Activated T-helper 1 cell treated with Interleukin-2 at 50 U/mL for 16 hours (primary cell): ENCODE data around the gene MDGA2.
"Not testable (repeated sequence)": the region's sequence is repeated elsewhere in the genome, so short reads cannot be mapped to it uniquely, and the experiment has no call there.

Source experiments
- DNase-seq: peaks from one replicate; pipeline ENCODE4 v3.0.0-alpha.2; 2020; ENCODE audit warnings: low read depth

MDGA2 gene

GRCh38 chr14:47235619-47236018 lies 439.8 kb downstream of the MDGA2 start:
- DNase-seq = no peak

DNA sequence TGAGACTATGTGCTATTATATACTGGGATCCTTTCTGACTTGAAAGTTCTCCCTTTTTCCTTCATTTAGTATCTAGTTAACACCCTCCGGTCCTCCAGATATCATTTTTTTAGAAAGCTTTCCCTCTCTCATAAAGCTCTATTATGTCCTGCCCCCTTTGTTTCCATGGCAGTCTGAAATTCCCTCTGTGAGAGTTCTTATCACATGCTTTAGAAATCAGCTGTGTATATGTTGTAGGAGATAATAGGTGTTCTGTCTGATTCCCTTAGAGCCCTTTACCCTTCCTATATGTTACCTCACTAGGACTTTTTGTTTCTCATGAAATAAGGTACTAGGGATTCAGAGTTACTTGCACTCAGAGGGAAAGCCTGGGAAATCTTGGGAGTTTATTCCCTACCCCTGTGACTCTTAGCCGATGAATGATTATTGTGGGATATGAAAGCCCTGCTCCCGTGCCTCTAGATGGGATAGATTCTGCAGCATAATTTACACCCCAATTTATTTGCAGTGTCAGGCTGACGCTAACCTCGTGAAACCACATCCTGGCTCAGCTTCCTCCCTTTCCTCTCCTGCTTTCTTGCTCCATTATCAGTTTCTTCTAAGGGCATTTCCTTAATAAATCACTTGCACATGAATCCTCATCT lies 448.4 kb downstream of the MDGA2 start:
- DNase-seq = no peak

DNA sequence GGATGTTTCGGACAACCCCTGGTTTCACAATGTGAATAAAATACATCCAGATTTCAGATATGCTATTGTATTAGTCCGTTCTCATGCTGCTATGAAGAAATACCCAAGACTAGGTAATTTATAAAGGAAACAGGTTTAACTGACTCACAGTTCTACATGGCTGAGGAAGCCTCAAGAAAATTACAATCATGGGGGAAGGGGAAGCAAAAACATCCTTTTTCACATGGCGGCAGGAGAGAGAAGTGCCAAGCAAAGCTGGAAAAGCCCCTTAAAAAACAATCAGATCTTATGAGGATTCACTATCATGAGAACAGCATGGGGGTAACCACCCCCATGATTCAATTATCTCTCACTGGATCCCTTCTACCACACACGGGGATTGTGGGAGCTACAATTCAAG lies 451.7 kb downstream of the MDGA2 start:
- no peak for DNase-seq

DNA sequence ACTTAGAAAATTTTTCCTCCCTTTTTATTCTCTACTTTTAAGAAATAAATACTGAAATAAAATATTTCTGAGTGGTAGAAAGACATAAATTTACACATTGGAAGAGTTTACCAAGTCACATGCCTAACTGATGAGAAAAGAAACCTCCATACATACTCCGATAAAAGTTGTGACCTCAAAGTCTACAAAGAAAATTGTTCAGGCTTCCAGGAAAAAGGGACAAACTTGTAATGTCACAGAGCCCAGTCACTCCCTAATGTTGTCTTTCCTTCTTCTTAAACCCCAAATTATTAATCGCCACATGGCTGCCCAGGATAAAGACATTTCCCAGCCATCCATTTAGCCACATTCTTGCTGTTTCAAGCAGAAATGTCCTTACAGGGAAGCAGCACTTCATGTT lies 455.3 kb downstream of the MDGA2 start:
- no peak for DNase-seq

- no peak for DNase-seq
Measured at GRCh38 chr14:47211263-47211662, 464.1 kb downstream of the MDGA2 start.

- no peak for DNase-seq
Measured at GRCh38 chr14:47210099-47210498, 465.3 kb downstream of the MDGA2 start.

- DNase-seq = no peak
Measured at GRCh38 chr14:47208434-47208833, 467.0 kb downstream of the MDGA2 start.

DNA sequence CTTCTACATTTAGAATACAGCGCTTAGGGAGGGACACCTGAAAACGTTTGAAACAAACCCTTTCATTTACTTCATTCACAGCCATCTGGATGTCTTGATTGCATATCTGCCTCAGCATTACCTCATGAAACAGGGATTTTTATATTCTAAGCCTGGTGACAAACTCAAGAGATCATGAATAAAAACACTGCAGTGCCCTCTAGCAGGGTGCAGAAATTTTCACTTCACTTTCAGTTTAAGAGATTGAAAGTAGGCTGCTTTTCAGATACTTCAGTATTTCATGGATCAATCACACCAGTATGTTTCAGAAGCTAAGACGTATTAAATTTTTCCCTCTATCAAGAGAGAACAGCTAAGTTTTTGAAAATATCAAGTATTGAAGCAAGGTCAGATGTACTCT lies 467.8 kb downstream of the MDGA2 start:
- no peak for DNase-seq

- DNase-seq = no peak
Measured at GRCh38 chr14:47200740-47201139, 474.7 kb downstream of the MDGA2 start.

- no peak for DNase-seq
Measured at GRCh38 chr14:47195582-47195981, 479.8 kb downstream of the MDGA2 start.

DNA sequence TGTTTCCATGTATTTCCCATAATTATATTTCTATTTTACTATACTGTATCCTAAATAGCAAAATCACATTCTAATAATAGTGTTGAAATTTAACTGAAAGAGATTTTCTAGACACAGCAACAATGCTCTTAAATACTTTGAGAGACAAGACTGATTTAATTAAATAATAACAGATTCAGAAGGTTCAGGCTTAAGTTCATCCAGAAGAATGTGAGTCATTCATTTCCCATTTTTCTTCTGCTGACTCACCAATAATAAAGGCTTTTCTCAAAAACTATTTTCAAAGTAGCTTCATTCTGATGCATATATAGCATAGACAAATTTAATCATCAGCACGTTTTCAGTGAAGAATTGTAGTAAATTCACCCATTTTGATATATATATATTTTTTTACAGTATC lies 481.4 kb downstream of the MDGA2 start:
- no peak for DNase-seq

- not testable (repeated sequence) for DNase-seq
Measured at GRCh38 chr14:47192203-47192602, 483.2 kb downstream of the MDGA2 start.

- DNase-seq = no peak
Measured at GRCh38 chr14:47191700-47192099, 483.7 kb downstream of the MDGA2 start.

DNA sequence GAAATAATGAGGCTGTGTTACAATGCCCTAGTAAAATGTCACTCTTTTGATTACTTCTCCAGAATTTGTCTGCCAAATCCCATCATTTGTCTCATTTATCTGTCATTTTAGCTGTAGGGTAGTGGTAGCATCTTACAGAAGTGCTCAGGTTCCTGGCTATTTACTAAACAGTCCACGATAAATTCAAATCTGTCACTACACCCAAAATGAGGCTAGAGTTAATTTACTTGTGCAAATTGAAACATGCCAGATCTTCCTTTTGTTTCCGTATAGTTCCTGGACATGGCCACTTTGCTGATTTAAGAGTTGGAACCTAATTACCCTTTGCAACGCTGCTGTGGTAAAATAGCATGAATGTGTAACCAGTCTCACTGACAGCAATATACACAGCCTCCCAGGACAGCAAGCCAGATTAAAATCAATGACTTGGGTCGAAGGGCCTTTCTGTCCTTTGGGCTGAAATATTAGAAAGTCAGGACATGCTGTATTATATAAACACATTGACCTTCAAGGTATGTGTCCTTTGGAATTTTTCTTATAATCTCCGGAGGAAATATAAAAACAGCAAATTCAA lies 485.4 kb downstream of the MDGA2 start:
- no peak for DNase-seq

DNA sequence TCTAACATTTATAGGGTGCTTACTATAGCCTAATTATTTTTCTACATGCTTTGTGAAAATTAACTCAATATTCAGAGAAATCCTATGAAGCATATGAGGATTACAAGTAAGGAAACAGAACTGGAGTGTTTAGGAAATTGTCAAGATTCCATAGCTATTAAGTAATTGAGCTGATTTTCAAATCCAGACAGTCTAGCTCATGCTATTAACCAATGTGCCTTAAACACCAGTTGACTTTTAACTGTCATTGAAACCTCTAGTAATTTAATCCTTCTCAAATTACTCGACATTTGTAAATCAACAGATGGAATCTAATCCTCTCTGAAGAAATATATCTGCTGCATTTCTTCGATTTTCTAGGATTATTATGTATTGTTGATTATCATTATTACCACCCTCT lies 488.9 kb downstream of the MDGA2 start:
- DNase-seq = no peak

DNA sequence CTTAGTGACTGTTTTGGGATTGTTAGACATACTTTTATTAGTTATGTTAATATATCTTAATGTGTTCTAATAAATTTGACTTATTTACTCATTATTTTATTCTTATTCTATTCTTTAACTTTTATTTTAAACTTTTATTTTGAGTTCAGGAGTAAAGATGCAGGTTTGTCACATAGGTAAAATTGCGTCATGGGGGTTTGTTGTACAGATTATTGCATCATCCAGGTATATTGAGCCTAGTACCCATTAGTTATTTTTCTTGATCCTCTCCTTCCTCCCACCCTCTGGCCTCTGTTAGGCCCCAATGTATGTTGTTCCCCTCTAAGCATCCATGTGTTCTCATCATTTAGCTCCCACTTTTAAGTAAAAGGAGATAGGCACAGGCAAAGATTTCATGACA lies 495.5 kb downstream of the MDGA2 start:
- no peak for DNase-seq

GRCh38 chr14:47171896-47172295 lies 503.5 kb downstream of the MDGA2 start:
- DNase-seq = not testable (repeated sequence)

DNA sequence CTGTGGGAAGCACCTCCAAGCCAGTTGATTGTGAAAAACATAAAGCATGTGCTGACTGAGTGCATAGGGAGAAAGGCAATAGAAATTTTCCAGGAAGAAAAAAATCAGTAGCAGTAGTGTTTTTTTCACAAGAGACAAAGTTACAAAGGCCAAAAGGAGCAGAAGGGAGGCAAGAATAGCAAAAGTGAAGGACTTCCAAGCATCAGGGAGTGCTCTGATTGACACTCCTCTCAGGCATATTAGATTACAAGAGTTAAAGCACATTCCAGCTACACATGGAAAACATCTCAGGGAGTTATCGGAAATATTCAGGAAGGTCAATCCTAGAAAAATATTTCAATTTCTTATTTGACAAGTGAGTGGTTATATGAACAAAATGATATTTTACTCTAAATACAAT lies 508.0 kb downstream of the MDGA2 start:
- no peak for DNase-seq

DNA sequence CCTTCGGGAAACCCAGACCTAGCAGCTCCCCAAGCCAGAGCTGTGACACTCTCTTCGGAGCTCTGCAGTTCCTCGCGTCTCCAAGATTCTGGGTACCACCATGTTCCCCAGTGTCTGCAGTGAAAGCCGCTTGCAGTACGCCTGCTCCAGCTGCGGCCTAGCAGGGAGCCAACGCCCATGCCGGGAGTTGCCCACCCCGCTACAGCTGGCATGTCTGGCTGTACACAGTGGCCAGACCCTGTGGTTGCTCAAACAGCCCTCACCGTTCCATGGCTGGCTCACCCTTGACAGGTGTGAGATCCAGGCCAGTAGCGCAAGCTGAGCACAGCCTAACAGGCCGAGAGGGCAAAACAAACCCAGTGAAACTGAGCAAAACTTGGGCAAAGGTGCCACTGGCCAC lies 520.0 kb downstream of the MDGA2 start:
- DNase-seq = no peak

DNA sequence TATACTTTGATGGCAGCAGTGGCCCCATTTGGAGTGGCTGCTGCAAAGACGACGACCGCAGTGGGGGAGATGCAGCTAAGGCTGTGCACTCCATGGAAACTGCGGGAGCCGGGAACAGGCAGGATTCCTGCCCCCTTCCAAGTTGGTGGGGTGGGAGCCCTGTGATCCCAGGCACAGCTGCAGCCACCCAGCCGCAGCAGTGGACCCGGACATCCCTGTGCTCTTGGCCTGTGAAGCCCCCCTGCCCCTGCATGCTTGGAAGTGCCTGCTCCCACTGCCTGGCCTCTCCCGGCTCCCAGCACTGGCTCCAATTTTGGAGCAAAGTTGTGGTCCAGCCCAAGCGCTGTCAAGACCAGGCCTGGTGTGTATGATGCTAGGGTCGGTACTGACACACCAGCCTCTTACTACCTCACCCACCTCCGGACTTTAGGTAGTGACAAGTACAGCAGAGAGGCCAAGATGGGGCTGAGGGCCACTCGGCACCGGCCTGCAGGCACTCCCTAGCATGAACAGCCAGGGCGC lies 521.1 kb downstream of the MDGA2 start:
- no peak for DNase-seq

DNA sequence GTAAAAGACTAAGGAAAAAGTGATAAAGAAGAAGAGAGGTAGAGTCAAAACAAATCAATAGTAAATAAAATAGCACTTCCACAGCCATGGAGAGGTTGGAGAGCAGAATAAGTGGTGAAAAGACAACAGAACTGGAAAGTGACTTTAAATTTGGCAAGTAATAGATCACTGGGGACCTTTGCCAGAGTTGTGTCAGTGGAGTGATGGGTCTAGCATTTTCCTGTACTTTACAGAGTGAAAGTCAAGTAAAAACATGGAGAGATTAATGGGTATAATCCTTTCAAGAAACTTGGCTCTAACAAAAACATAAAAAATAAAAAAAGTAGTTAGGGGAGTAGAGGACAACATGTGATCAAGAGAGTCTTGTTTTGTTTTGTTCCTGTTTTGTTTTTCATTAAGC lies 521.7 kb downstream of the MDGA2 start:
- DNase-seq = no peak

GRCh38 chr14:47150267-47150666 lies 525.1 kb downstream of the MDGA2 start:
- no peak for DNase-seq

DNA sequence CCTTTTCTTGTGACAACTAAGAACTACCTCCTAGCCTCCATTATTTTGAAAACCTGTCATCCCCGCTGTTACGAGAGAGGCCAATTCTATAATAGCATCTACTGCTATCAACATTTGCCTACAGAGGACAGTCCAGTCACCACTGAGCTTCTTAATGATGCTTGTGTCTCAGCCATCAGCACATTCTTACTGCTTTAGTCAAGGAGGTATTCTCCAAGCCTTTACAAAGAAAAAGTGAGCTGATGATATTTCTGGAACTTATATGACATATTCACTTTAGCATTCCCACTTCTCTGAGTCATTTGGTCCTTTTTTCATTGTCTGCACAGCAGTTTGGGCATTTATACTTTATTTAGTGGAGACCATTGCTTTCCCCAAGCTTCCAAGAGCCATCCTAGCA lies 526.1 kb downstream of the MDGA2 start:
- no peak for DNase-seq

- DNase-seq = no peak
Measured at GRCh38 chr14:47148686-47149085, 526.7 kb downstream of the MDGA2 start.
